PFSK-1 (cell line): ENCODE results near the gene MUCL3.

Source experiments
- SIN3A ChIP-seq: IDR thresholded peaks from 2 replicates; pipeline ENCODE4 v1.6.1; 2012; ENCODE audit warnings: mild to moderate bottlenecking, low read length, moderate library complexity, borderline replicate concordance; ENCODE audit not compliant: insufficient read depth
- TF ChIP-seq, protein P1 (sequence below), 2 experiments: IDR thresholded peaks; 2 replicates each; pipeline versions ENCODE4 v1.6.1 to v1.8.0; 2011 to 2012; ENCODE audit warnings: low read depth in 2 of 2, low read length in 2 of 2, control low read depth in 1 of 2, inconsistent platforms in 1 of 2, mild to moderate bottlenecking in 1 of 2, moderate library complexity in 1 of 2; ENCODE audit not compliant: insufficient read depth in 1 of 2

DNA sequence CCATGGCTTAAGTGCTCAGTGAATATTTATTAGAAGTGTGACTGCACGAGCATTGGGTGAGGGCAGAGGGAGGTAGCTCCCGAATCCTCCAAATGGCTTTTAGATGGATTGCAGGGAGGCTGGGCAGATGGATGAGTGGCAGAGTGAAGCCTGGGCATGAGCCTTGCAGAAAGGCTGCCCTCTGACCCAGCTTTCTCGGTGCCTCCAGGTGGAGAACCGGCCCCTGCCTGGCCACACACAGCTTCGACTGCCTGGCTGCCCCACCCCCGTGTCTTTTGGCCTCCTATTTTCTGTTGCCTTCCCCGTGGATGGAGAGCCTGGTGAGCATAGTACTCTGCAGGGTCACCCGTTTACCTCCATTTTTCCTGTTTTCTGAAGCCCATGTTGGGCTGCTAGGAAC lies 23.3 kb upstream of the MUCL3 start:
- TF ChIP-seq SIN3A, result no peak
- TF ChIP-seq, protein P1, sequence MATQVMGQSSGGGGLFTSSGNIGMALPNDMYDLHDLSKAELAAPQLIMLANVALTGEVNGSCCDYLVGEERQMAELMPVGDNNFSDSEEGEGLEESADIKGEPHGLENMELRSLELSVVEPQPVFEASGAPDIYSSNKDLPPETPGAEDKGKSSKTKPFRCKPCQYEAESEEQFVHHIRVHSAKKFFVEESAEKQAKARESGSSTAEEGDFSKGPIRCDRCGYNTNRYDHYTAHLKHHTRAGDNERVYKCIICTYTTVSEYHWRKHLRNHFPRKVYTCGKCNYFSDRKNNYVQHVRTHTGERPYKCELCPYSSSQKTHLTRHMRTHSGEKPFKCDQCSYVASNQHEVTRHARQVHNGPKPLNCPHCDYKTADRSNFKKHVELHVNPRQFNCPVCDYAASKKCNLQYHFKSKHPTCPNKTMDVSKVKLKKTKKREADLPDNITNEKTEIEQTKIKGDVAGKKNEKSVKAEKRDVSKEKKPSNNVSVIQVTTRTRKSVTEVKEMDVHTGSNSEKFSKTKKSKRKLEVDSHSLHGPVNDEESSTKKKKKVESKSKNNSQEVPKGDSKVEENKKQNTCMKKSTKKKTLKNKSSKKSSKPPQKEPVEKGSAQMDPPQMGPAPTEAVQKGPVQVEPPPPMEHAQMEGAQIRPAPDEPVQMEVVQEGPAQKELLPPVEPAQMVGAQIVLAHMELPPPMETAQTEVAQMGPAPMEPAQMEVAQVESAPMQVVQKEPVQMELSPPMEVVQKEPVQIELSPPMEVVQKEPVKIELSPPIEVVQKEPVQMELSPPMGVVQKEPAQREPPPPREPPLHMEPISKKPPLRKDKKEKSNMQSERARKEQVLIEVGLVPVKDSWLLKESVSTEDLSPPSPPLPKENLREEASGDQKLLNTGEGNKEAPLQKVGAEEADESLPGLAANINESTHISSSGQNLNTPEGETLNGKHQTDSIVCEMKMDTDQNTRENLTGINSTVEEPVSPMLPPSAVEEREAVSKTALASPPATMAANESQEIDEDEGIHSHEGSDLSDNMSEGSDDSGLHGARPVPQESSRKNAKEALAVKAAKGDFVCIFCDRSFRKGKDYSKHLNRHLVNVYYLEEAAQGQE (IDR thresholded peaks at IDR 0.05; ENCODE audit: insufficient read depth in 1 of 2, low read depth in 2 of 2, low read length in 2 of 2), result no peak
